Middle frontal gyrus (tissue), 1 donor: Measurements from ENCODE around the gene BEST2.
"Not testable (repeated sequence)": the region's sequence is repeated elsewhere in the genome, so short reads cannot be mapped to it uniquely, and the experiment has no call there.

Experiments used
- DNase-seq: peaks from one replicate; pipeline ENCODE4 v3.0.0-alpha.2; 2015; ENCODE audit warnings: low spot score; ENCODE audit errors: extremely low spot score

The BEST2 gene

DNA sequence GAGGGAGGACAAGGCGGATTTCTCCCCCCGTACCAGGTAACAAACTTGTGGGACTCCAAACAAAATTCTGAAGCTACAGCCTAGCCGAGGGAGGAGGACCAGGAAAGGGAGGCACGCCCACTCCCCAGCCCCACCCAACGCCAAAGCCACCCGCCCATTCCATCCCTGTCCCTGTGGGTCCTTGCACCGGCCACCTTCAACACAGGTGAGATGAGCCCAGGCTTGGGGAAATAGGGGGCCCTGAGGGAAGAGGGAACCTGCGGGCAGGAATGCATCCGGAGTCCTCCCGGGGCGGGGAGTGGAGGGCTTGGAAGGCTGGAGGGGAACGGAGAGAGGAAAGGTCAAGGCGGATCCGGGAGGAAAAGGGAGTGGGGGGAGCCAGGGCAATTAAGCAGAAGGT lies at the start of gene BEST2:
Gene BEST2 (plus strand): TSS at position 157 of the 400 bp plus-strand sequence. CDS start 802 bp downstream, outside the sequence.
- no peak for DNase-seq

DNA sequence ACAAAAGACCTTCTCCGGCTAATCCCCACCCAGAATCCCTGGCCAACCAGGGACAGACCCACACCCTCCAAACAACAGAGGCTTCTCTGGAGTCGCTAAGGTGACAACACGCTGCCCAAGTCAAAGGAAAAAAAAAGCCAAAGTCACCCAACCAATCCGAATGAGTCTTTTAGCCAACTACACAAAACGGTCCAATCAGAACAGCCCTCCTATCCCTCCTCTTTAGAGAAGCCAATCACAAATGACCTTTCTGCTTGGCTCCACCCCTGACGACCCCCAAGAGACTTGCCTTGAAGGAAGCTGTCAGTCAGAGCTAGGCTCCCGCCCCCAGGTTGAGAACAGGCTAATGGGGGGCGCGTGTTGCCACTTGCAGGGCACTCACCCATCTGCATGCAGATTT lies 48.5 kb upstream of the BEST2 start:
- no peak for DNase-seq

DNA sequence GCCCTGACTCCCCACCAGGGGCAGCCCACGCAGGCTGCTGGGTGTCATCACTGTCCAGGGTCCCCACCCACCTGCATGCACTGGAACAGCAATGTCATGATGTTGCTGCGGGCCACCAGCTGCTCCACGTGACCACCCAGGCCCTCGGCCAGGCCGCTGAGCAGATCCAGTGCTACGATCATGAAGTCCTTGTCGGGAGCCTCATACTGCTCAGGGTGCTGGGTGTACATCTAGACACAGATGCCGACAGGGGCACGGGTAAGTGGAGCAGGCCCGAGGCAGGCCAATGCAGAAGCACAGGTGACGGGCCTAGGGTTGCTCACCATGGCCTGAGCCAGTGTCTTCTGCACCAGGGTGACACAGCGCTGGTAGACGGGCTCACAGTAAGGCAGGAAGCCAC lies 46.4 kb upstream of the BEST2 start:
- DNase-seq: no peak

DNA sequence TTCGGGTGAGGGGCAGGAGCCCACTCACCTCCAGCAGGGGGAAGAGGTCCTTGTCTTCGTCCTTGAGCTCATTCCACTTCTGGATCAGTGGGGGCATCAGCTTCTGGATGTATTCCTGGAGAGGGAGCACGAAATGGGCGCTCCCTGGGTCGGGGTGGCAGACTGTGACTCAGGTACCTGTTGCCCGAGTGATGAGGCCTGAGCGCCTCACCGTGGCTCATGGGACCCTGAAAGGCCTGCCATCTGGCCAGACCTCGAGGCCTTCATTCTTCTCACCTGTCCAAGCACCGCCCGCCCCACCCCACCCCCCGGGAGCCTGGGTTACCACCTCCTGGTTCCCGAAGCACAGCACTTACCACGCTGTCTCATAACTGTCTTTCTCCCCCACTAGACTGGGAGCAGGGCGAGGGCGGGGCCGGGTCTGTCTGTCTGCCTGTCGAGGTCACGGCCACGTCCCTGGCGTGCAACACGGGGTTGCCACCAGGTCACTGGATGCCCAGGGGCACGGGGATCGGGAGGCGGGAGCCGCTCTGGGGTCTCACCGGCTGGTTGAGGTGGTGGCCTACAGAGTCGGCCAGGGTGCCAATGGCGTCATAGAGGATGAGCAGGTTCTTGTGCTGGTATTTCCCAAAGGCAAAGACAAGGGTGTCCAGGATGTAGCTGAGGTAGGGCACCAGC lies 45.8 kb upstream of the BEST2 start:
- DNase-seq: no peak

DNA sequence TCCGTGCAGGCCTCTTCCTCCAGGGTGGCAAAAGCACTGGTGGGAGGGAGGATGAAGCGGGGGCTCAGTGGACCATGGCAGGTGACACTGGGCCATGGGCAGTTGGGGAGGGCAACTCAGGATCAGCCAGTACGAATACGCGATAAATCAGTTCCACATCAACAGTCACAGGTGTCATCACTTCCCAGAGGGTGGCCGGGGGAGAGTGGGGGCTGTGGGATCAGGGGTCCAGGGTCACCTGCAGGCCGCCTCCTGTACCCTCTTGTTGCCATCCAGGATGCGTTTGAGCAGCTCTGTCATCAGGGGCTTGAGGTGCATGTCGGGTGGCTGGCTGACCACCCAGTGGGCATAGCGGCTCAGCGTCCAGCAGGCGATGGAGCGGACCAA lies 45.3 kb upstream of the BEST2 start:
- DNase-seq: no peak

DNA sequence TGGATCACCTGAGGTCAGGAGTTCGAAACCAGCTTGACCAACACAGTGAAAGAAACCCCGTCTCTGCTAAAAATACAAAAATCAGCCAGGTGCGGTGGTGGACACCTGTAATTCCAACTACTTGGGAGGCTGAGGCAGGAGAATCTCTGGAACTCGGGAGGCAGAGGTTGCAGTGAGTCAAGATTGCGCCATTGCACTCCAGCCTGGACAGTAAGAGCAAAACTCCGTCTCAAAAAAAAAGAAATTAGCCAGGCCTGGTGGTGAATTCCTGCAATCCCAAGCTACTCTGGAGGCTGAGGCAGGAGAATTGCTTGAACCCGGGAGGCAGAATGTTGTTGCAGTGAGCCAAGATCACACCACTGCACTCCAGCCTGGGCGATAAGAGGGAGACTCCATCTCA lies 43.0 kb upstream of the BEST2 start:
- no peak for DNase-seq

DNA sequence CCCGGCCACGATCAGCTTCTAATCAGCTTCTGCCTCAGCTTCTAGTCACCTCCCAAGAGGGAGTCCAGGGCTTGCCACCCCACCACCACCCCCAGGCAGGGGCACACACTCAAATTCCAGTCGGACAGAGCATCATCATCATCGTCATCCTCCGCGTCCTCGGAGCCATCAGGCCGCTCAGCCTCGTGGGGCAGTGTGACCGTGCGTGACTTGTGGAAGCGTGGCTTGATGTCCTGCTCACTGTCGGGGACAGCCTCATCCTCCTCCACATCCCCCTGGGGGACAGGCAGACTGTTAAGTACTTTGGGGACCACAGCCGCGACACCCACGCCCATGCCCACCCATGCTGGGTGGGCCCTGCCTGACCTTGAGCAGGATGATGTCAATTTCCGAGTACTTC lies 40.4 kb upstream of the BEST2 start:
- DNase-seq: no peak

DNA sequence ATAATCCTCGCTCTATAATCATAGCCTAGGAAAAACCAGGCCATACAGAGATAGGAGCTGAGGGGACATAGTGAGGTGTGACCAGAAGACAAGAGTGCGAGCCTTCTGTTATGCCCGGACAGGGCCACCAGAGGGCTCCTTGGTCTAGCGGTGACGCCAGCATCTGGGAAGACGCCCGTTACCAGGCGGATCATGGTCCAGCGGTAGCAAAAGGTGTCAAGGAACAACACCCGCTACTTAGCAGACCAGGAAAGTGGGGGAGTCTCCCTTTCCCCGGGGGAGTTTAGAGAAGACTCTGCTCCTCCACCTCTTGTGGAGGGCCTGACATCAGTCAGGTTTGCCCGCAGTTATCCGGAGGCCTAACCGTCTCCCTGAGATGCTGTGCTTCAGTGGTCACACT lies 39.5 kb upstream of the BEST2 start:
- not testable (repeated sequence) for DNase-seq

DNA sequence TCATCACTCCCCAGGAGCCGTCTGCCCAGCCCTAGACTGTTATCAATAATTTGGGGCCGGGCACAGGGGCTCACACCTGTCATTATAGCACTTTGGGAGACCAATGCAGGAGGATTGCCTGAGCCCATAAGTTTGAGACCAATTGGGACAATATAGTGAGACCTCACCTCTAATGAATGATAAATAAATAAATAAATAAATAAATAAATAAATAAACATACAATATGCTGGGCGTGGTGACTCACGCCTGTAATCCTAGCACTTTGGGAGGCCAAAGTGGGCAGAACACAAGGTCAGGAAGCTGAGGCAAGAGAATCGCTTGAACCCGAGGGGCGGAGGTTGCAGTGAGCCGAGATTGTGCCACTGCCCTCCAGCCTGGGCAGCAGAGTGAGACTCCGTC lies 38.3 kb upstream of the BEST2 start:
- not testable (repeated sequence) for DNase-seq

DNA sequence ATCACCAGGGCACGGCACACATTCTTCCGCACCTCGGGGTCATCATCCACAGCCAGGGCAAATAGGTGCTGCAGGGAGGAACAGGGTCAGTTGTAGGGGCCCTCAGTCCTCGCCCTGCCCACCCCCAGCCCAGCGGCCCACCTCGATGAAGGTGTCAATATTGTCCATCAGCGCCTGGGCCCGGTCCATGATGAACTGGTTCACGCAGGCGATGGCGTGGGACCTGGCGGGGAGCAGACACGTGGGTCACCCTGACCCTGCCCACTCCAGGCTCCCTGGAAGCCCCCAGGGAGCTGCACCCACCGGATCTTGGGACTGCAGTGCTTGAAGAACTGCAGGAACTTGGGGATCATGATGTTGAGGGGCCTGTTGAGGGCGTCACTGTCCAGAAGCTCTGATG lies 36.5 kb upstream of the BEST2 start:
- no peak for DNase-seq

DNA sequence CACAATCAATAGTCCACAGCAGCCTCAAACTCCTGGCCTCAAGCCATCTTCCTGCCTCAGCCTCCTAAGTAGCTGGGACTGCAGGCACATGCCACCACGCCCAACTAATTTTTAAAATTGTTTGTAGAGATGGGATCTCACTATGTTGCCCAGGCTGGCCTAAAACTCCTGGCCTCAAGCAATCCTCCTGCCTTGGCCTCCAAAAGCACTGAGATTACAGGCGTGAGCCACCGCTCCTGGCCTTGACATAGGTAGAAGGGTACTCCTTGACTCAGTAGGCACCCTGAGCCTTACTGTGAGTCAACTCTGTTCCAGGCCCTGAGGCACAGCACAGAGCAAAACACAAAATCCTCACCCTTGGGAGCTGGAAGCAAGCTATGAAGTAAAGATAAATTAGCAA lies 35.7 kb upstream of the BEST2 start:
- DNase-seq: no peak

DNA sequence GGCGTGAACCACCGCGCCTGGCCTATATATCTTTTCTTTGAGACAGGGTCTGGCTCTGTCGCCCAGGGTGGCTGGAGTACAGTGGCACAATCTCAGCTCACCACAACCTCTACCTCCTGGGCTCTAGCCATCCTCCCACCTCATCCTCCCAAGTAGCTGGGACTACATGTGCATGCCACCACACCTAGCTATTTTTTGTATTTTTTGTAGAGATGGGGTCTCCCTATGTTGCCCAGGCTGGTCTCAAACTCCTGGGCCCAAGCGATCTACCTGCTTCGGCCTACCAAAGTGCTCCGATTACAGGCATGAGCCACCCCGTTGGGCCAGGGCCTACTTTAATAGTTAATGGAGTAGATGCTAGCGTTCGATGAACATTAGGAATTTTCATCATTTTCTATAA lies 31.3 kb upstream of the BEST2 start:
- no peak for DNase-seq

DNA sequence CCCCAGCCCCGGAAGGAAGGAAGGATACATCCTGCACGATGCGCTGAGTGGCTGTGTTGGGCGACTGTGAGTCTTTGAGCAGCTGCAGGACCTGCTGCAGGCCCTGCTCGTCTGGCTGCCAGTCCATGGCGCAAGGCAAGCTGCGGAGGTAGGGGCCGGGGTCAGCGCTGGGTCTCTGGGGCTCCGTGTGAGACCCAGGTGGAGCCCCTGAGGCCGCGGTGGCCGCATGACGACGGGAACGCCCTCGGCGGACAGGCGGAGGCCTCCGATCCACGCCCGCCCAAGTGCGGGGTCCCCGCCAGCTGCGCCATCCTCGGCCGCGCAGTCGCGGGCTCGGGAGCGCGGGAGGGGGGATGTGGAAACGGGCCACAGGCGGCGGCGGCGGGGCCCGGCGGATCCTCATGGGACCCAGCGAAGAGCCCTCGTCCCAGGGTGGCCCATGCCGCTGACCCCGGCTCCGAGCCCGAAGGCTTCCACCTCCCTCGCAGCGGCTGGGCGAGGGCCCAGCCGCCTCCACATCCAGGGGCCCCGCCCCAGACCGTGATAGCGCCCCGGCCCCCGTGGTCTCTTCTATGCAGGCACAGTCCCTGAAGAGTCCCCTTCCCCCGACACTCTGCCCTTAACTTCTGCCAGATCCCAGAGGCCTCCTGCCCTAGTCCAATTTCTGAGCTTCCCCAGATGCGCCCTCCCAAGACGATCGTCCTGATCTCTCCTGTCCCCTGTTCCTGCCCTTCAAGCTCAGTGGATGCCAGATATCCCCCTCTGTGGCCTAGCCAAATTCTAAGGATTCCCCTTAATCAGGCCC lies 30.5 kb upstream of the BEST2 start:
- DNase-seq: no peak

DNA sequence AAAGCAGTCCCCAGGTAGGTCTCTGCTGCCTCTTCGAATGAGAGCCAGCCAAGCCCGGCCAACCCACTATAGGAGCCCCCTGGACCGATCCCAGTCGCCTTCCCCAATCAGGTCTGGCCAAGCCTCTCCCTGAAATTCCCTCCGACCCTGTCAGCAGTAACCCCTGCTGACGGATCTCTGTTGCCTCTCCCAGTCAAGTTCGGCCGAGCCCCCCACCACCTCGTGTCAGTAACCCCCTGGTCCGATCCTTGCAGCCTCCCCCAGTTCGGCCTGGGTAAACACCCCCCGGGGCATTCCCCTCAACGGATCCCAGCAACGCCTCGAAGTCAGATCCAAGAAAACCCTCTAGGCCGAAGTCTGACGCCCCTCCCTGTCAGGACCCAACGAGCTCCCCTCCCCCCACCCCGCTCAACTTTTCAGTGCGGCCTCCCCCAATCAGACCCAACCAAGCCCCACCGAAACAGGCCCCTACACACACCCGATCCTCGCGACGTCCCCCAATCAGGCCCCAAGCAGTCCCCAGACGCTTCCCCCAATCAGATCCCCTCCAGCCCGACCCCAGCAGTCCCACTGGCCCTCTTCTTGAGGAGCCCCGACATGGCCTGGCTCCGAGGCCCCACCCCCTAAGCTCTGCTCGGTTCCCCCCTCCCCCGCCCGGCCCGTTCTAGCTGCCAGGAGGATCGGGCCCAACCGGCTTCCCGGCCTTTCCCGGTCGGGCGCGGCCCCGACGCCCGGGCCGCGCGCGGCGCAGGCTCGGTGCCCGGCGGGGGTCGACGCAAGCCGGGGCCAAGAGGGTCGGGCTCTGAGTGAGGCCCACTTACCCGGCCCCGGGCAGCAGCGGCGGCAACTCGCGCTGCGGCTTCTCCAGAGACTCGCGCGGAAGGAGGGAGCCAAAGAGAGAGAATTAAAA lies 29.7 kb upstream of the BEST2 start:
- no peak for DNase-seq

DNA sequence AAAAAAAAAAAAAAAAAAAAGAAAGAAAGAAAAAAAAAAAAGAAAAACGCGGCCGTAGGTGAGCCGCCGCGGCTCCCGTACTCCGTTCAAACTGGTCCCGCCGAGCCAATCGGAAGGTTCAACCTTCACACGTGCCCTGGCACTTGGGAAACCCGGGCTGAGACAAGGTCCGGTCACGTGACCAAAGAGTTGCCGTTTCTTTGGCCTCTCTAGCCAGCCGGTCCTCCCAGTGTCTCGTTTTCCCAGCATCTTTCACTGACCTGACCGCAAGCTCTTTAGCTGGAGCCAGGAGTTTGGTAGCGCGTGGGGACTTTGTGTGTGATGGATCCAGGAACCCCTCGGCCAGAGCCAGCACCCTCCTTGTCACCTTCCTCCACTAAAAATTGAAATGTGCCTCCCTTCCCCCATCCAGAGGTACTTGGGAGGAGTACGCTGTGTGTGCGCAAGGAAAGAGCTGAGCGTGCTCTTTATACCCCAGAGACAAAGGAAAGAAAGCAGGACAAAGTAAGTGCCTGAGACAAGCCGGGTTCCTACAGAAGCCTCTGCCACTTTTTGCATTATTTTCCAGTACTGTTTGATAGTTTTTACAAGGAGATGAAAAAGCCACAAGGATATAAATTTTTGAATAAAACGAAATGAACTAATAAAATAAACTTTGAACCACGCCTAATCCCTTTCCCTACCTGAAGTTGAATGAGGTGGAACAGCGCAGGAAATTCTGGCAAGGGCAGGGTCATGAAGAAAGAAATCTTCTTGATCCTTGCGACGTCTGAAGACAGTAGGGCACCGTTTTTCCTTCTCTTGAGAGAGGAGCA lies 28.8 kb upstream of the BEST2 start:
- DNase-seq: peak; percentile 98

DNA sequence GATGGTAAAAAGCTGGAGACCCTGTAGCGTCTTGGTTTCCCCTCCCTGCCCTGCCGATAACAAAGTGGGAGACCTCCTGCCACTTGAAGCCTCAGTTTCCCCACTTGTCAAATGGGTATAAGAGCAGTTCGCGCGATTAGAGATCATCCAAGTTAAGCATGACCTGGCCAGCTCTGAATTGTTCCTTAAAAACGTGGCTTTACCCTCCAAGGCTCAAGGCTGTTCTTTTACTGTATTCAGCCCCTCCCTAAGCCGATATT lies 28.3 kb upstream of the BEST2 start:
- no peak for DNase-seq

DNA sequence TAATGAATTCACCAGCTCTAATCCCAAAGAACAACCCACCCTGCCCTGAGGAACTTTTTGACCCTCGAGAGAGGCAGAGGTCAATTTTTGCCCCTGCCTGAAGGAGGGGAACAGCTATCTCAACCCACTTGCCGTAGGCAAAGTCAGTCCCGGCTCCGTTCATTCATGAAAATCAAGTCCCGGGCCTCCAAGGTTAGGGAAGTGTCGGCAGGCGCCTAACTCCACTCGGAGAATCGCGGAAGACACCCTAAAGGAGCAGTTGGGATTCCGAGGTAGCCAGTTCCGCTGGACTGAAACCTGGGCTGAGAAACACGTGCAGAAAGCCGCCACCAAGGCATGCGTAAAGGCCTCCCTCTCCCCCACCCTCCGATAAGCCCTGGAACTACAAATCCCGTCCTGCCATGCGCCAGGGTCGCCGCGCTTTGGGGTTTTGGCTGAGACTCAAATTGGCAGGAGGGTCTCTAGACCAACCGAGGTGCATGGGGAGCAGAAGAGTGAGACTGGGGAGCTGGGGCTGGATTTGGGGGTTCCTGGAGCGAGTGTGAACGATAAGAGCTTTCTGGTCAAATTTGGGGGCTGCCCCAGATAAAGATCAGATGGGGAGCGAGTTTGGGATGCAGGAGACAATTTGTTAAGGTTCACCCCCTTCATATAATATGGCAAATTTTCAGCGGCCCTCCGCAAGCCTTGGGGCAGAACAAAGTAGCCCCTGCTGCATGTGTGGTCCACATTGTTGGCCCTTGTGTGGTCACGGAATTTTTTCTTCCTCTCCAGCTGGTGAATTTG lies 27.8 kb upstream of the BEST2 start, which contains the start of gene TNPO2:
Gene TNPO2 (minus strand): TSS at position 292 of the 786 bp plus-strand sequence. CDS start 2,955 bp downstream, outside the sequence.
- no peak for DNase-seq

DNA sequence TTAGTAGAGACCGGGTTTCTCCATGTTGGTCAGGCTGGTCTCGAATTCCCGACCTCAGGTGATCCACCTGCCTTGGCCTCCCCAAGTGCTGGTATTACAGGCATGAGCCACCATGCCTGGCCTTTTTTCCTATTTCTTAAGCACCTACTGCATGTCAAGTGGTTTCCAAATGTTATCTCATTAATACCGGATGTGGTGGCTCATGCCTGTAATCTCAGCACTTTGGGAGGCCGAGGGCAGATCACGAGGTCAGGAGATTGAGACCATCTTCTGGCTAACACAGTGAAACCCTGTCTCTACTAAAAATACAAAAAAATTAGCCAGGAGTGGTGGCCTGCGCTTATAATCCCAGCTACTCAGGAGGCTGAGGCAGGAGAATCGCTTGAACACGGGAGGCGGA lies 26.0 kb upstream of the BEST2 start:
- DNase-seq: not testable (repeated sequence)

DNA sequence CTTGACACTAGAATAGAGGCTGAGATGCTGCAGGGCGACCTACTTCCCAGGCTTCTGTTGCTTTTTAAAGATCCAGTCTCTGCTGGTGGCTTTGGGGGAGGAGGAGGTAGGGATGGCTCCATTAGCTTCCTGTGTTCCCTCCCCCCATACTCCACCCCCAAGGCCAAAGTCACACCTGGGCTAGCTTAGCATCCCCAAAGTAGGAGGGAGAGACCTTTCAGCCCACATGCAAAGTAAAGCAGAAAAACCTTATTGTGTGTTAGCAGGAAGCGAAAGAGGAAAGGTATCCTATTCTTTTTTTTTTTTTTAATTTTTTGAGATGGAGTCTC lies 24.6 kb upstream of the BEST2 start:
- no peak for DNase-seq

DNA sequence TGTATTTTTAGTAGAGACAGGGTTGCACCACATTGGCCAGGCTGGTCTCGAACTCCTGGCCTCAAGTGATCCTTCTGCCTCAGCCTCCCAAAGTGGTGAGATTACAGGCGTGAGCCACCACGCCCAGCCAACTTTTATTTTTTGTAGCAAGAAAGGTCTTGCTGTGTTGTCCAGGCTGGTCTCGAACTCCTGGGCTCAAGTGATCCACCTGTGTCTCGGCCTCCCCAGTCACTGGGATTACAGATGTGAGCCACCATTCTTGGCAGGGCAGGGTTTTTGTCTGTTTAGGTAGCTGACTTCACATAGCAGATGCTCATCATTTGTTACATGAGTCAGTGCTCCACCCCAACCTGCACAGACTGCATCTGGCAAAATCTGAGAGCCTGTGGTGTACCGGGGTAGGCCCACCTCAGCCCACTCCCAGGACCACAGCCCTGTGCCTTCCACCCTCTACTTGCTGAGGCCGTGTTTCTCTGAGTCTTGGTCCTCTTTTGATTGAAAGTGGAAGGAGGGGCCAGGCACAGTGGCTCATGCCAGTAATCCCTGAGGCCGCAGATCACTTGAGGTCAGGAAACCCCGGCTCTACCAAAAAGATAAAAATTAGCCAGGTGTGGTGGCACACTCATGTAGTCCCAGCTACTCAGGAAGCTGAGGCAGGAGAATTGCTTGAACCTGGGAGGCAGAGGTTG lies 23.7 kb upstream of the BEST2 start:
- no peak for DNase-seq
